ENCODE measurements around the gene FDX2.

The FDX2 gene

GRCh38 chr19:10292206-10292788 lies 23.5 kb downstream of the FDX2 start:
- peaks cover 27% of the 10 kb centered on the region for H3K27me3 ChIP-seq (ENCODE audit: control insufficient read depth, low read length)
- H3K4me2 ChIP-seq (ENCODE audit: low read length) = peak overlapping the region; percentile 95
- peak overlapping the region; percentile 81 for H3K4me3 ChIP-seq (ENCODE audit: low read length)
- H3F3A ChIP-seq (ENCODE audit: control insufficient read depth, insufficient read depth) = no peaks in the 10 kb centered on the region
- no peaks in the 10 kb centered on the region; the same call in 1 of the 2 replicates for H3K36me3 ChIP-seq (ENCODE audit: control insufficient read depth, low read length)
- peaks cover 68% of the 10 kb centered on the region for H3K4me1 ChIP-seq (ENCODE audit: control insufficient read depth, low read length)
- no peak overlapping the region for H3K27ac ChIP-seq (ENCODE audit: low read depth, low read length)
- H3K9me2 ChIP-seq (replicated peaks; ENCODE audit: control insufficient read depth, low read length) = no peaks in the 10 kb centered on the region
- no peaks in the 10 kb centered on the region for H4K20me1 ChIP-seq (ENCODE audit: control insufficient read depth, insufficient read depth, low read depth, low read length)
- TF ChIP-seq CTCF (IDR thresholded peaks at IDR 0.05; ENCODE audit: low read depth, low read length, poor library complexity, severe bottlenecking) = no peak
- no peak for TF ChIP-seq EZH2phosphoT487 (IDR thresholded peaks at IDR 0.05; ENCODE audit: borderline replicate concordance, low read length)
- no peaks in the 10 kb centered on the region for H3K79me2 ChIP-seq (ENCODE audit: control insufficient read depth, low read length)
- H3K9me3 ChIP-seq (ENCODE audit: control insufficient read depth, insufficient read depth, low read length) = no peaks in the 10 kb centered on the region

- no peak overlapping the region for H3K27ac ChIP-seq (ENCODE audit: low read depth, low read length)
- H3K4me2 ChIP-seq (ENCODE audit: low read length) = peak overlapping the region; percentile 95
- no peaks in the 10 kb centered on the region for H3K9me3 ChIP-seq (ENCODE audit: control insufficient read depth, insufficient read depth, low read length)
Measured at GRCh38 chr19:10291554-10292205, 24.1 kb downstream of the FDX2 start.

GRCh38 chr19:10290876-10291553 lies 24.8 kb downstream of the FDX2 start:
- peak overlapping the region; percentile 95 for H3K4me2 ChIP-seq (ENCODE audit: low read length)
- H3K36me3 ChIP-seq (ENCODE audit: control insufficient read depth, low read length) = peaks cover 3% of the 10 kb centered on the region

More at GRCh38 chr19:10291554-10292205, 24.1 kb downstream of the FDX2 start:
- peaks cover 27% of the 10 kb centered on the region for H3K27me3 ChIP-seq (ENCODE audit: control insufficient read depth, low read length)
- H3F3A ChIP-seq (ENCODE audit: control insufficient read depth, insufficient read depth) = peaks cover 3% of the 10 kb centered on the region
- no peak for TF ChIP-seq CTCF (IDR thresholded peaks at IDR 0.05; ENCODE audit: low read depth, low read length, poor library complexity, severe bottlenecking)
- TF ChIP-seq EZH2phosphoT487 (IDR thresholded peaks at IDR 0.05; ENCODE audit: borderline replicate concordance, low read length) = no peak
- H3K4me3 ChIP-seq (ENCODE audit: low read length) = peak overlapping the region; percentile 81
- H3K4me1 ChIP-seq (ENCODE audit: control insufficient read depth, low read length) = peaks cover 74% of the 10 kb centered on the region
- no peaks in the 10 kb centered on the region; the same call in 1 of the 2 replicates for H3K36me3 ChIP-seq (ENCODE audit: control insufficient read depth, low read length)
- no peaks in the 10 kb centered on the region for H3K9me2 ChIP-seq (replicated peaks; ENCODE audit: control insufficient read depth, low read length)
- H4K20me1 ChIP-seq (ENCODE audit: control insufficient read depth, insufficient read depth, low read depth, low read length) = no peaks in the 10 kb centered on the region
- no peaks in the 10 kb centered on the region for H3K79me2 ChIP-seq (ENCODE audit: control insufficient read depth, low read length)

More at GRCh38 chr19:10290876-10291553, 24.8 kb downstream of the FDX2 start:
- no peaks in the 10 kb centered on the region for H4K20me1 ChIP-seq (ENCODE audit: control insufficient read depth, insufficient read depth, low read depth, low read length)
- no peak overlapping the region for H3K27ac ChIP-seq (ENCODE audit: low read depth, low read length)
- peaks cover 9% of the 10 kb centered on the region for H3F3A ChIP-seq (ENCODE audit: control insufficient read depth, insufficient read depth)
- H3K9me3 ChIP-seq (ENCODE audit: control insufficient read depth, insufficient read depth, low read length) = no peaks in the 10 kb centered on the region
- TF ChIP-seq EZH2phosphoT487 (IDR thresholded peaks at IDR 0.05; ENCODE audit: borderline replicate concordance, low read length) (no peak; the same call in 1 of the 2 replicates), CTCF (IDR thresholded peaks at IDR 0.05; ENCODE audit: low read depth, low read length, poor library complexity, severe bottlenecking) (no peak)
- peaks cover 80% of the 10 kb centered on the region for H3K4me1 ChIP-seq (ENCODE audit: control insufficient read depth, low read length)
- peaks cover 27% of the 10 kb centered on the region for H3K27me3 ChIP-seq (ENCODE audit: control insufficient read depth, low read length)
- peak overlapping the region; percentile 81 for H3K4me3 ChIP-seq (ENCODE audit: low read length)
- no peaks in the 10 kb centered on the region for H3K79me2 ChIP-seq (ENCODE audit: control insufficient read depth, low read length)
- H3K9me2 ChIP-seq (replicated peaks; ENCODE audit: control insufficient read depth, low read length) = no peaks in the 10 kb centered on the region
